ENCODE data around the gene RNF220. TPM values are rescaled to one million over a fixed set of nuclear protein-coding genes. Genes with fewer than 3 reads are reported as not detected.

Gene RNF220
- total RNA-seq, 2 experiments from 2014 or later, result 81.8 to 94.1 TPM

GRCh38 chr1:44584167-44584566, 179.1 kb downstream of the RNF220 start:
- Mint-ChIP-seq H3K36me3 (no peaks in the 10 kb centered on the region), H3K4me3 (no peak overlapping the region), H3K27me3 (peaks cover 13% of the 10 kb centered on the region), H3K9me3 (ENCODE audit: low read depth) (no peaks in the 10 kb centered on the region), H3K27ac (no peak overlapping the region), H3K4me1 (no peaks in the 10 kb centered on the region)
- CTCF ChIA-PET, result interaction anchor here (1.4 to 1.8 kb wide), 2 partner anchors 10 to 11 kb away, joined by 6 to 12 read pairs; no protein-coding TSS in a partner anchor
- DNase-seq (no peak), ATAC-seq (no peak)

GRCh38 chr1:44585315-44585920, 180.4 kb downstream of the RNF220 start:
- H3K36me3 Mint-ChIP-seq, result no peaks in the 10 kb centered on the region
- DNase-seq (no peak), ATAC-seq (no peak)
- no peaks in the 10 kb centered on the region for H3K4me1 Mint-ChIP-seq
- H3K9me3 Mint-ChIP-seq (ENCODE audit: low read depth), result no peaks in the 10 kb centered on the region
- peaks cover 10% of the 10 kb centered on the region for H3K27me3 Mint-ChIP-seq
- no peak overlapping the region for H3K4me3 Mint-ChIP-seq
- CTCF ChIA-PET, result no interaction called here
- H3K27ac Mint-ChIP-seq, result no peak overlapping the region

GRCh38 chr1:44587796-44588460, 182.9 kb downstream of the RNF220 start:
- H3K4me1 Mint-ChIP-seq, result no peaks in the 10 kb centered on the region
- no peak overlapping the region for H3K4me3 Mint-ChIP-seq
- H3K36me3 Mint-ChIP-seq, result no peaks in the 10 kb centered on the region
- H3K9me3 Mint-ChIP-seq (ENCODE audit: low read depth), result no peaks in the 10 kb centered on the region
- H3K27me3 Mint-ChIP-seq, result peaks cover 10% of the 10 kb centered on the region
- H3K27ac Mint-ChIP-seq, result no peak overlapping the region
- CTCF ChIA-PET, result interaction anchor here (1.8 kb wide), 1 partner anchor 16 kb away, joined by 9 read pairs; no protein-coding TSS in a partner anchor
- ATAC-seq, result no peak
- no peak for DNase-seq

GRCh38 chr1:44588551-44589210, 183.6 kb downstream of the RNF220 start:
- H3K4me3 Mint-ChIP-seq, result no peak overlapping the region
- CTCF ChIA-PET, result no interaction called here
- H3K9me3 Mint-ChIP-seq (ENCODE audit: low read depth), result no peaks in the 10 kb centered on the region

GRCh38 chr1:44590475-44590874, 185.4 kb downstream of the RNF220 start:
- no peaks in the 10 kb centered on the region for H3K4me1 Mint-ChIP-seq
- no peak for ATAC-seq
- H3K9me3 Mint-ChIP-seq (ENCODE audit: low read depth), result no peaks in the 10 kb centered on the region
- CTCF ChIA-PET, result interaction anchor here (0.8 kb wide), 1 partner anchor 62 kb away, joined by 4 read pairs; no protein-coding TSS in a partner anchor
- no peak for DNase-seq
- no peaks in the 10 kb centered on the region for H3K36me3 Mint-ChIP-seq
- H3K4me3 Mint-ChIP-seq, result no peak overlapping the region
- no peak overlapping the region for H3K27ac Mint-ChIP-seq
- peaks cover 2% of the 10 kb centered on the region for H3K27me3 Mint-ChIP-seq

More at GRCh38 chr1:44588551-44589210, 183.6 kb downstream of the RNF220 start:
- Mint-ChIP-seq H3K36me3 (no peaks in the 10 kb centered on the region), H3K4me1 (no peaks in the 10 kb centered on the region), H3K27me3 (peaks cover 7% of the 10 kb centered on the region), H3K27ac (no peak overlapping the region)
- no peak for ATAC-seq
- DNase-seq, result no peak

GRCh38 chr1:44591381-44591780, 186.3 kb downstream of the RNF220 start:
- no peak overlapping the region for H3K4me3 Mint-ChIP-seq
- H3K27me3 Mint-ChIP-seq, result peaks cover 4% of the 10 kb centered on the region
- CTCF ChIA-PET, result no interaction called here
- DNase-seq (no peak), ATAC-seq (no peak)
- H3K4me1 Mint-ChIP-seq, result no peaks in the 10 kb centered on the region
- H3K36me3 Mint-ChIP-seq, result no peaks in the 10 kb centered on the region
- no peaks in the 10 kb centered on the region for H3K9me3 Mint-ChIP-seq (ENCODE audit: low read depth)
- no peak overlapping the region for H3K27ac Mint-ChIP-seq

GRCh38 chr1:44592208-44593145, 187.4 kb downstream of the RNF220 start:
- peaks cover 5% of the 10 kb centered on the region for H3K27me3 Mint-ChIP-seq
- no peaks in the 10 kb centered on the region for H3K4me1 Mint-ChIP-seq
- DNase-seq, result no peak
- CTCF ChIA-PET, result interaction anchor here (0.7 to 4.4 kb wide), 6 partner anchors 8 to 380 kb away, joined by 3 to 49 read pairs (median 4); no protein-coding TSS in a partner anchor
- no peak for ATAC-seq
- H3K36me3 Mint-ChIP-seq, result no peaks in the 10 kb centered on the region
- H3K9me3 Mint-ChIP-seq (ENCODE audit: low read depth), result no peaks in the 10 kb centered on the region
- no peak overlapping the region for H3K4me3 Mint-ChIP-seq
- no peak overlapping the region for H3K27ac Mint-ChIP-seq

- Mint-ChIP-seq H3K4me1 (no peaks in the 10 kb centered on the region), H3K4me3 (no peak overlapping the region), H3K9me3 (ENCODE audit: low read depth) (no peaks in the 10 kb centered on the region), H3K27me3 (peaks cover 3% of the 10 kb centered on the region), H3K27ac (no peak overlapping the region), H3K36me3 (no peaks in the 10 kb centered on the region)
- DNase-seq (no peak), ATAC-seq (no peak)
- CTCF ChIA-PET, result interaction anchor here (0.9 to 4.4 kb wide), 19 partner anchors 10 to 380 kb away, joined by 3 to 49 read pairs (median 4); no protein-coding TSS in a partner anchor
Measured at GRCh38 chr1:44594353-44594752, 189.3 kb downstream of the RNF220 start.

- ATAC-seq, result peak; percentile 97
- H3K36me3 Mint-ChIP-seq, result no peaks in the 10 kb centered on the region
- DNase-seq, result peak; percentile 84
- H3K9me3 Mint-ChIP-seq (ENCODE audit: low read depth), result no peaks in the 10 kb centered on the region
- H3K4me1 Mint-ChIP-seq, result no peaks in the 10 kb centered on the region
- no peak overlapping the region for H3K4me3 Mint-ChIP-seq
- CTCF ChIA-PET, result interaction anchor here (0.9 to 4.4 kb wide), 20 partner anchors 11 to 381 kb away, joined by 3 to 49 read pairs (median 4); no protein-coding TSS in a partner anchor
- peaks cover 3% of the 10 kb centered on the region for H3K27me3 Mint-ChIP-seq
- no peak overlapping the region for H3K27ac Mint-ChIP-seq
Measured at GRCh38 chr1:44594871-44595735, 190.0 kb downstream of the RNF220 start.

GRCh38 chr1:44596511-44596910, 191.5 kb downstream of the RNF220 start:
- no peak overlapping the region for H3K4me3 Mint-ChIP-seq
- no peak for ATAC-seq
- CTCF ChIA-PET, result interaction anchor here (1.0 to 1.8 kb wide), 3 partner anchors 17 to 379 kb away, joined by 3 to 5 read pairs (median 4); no protein-coding TSS in a partner anchor
- H3K36me3 Mint-ChIP-seq, result no peaks in the 10 kb centered on the region
- no peaks in the 10 kb centered on the region for H3K9me3 Mint-ChIP-seq (ENCODE audit: low read depth)
- DNase-seq, result no peak
- H3K27me3 Mint-ChIP-seq, result peaks cover 3% of the 10 kb centered on the region
- no peak overlapping the region for H3K27ac Mint-ChIP-seq
- no peaks in the 10 kb centered on the region for H3K4me1 Mint-ChIP-seq

- Mint-ChIP-seq H3K27me3 (peaks cover 3% of the 10 kb centered on the region), H3K4me1 (no peaks in the 10 kb centered on the region), H3K9me3 (ENCODE audit: low read depth) (no peaks in the 10 kb centered on the region), H3K36me3 (no peaks in the 10 kb centered on the region), H3K27ac (no peak overlapping the region), H3K4me3 (no peak overlapping the region)
- CTCF ChIA-PET, result interaction anchor here (1.8 kb wide), 1 partner anchor 54 kb away, joined by 4 read pairs; no protein-coding TSS in a partner anchor
- no peak for DNase-seq
- no peak for ATAC-seq
Measured at GRCh38 chr1:44598167-44598566, 193.1 kb downstream of the RNF220 start.

Data from activated CD8-positive, alpha-beta memory T cell treated with anti-CD3 and anti-CD28 coated beads, Interleukin-2, amount 10 ng/mL, durations not matched to agents 7 days and 5 days (primary cell).